GM12878 (cell line): ENCODE measurements around the gene DUSP11. TPM values are rescaled to one million over a fixed set of nuclear protein-coding genes. Genes with fewer than 3 reads are reported as not detected.

Experiments
- ASH2L ChIP-seq: fragments of 300-600, 200-600 bp; sonication (generic); IDR thresholded peaks from 2 replicates; pipeline ENCODE4 v1.6.1; 2017; ENCODE audit warnings: low read depth, mild to moderate bottlenecking, borderline replicate concordance
- BCLAF1 ChIP-seq: fragments of 450-650 bp; IDR thresholded peaks from 2 replicates; pipeline ENCODE4 v1.6.1; 2017; ENCODE audit warnings: antibody characterized with exemption, mild to moderate bottlenecking, moderate library complexity
- ETV6 ChIP-seq, 2 experiments: fragments of 450-650 bp in 1 of 2; IDR thresholded peaks in 1 of 2; conservative IDR thresholded peaks in 1 of 2; 2 replicates each; pipeline ENCODE4 v1.6.1; 2014; ENCODE audit warnings: antibody characterized with exemption in 1 of 2, borderline replicate concordance in 1 of 2, low read depth in 1 of 2, mild to moderate bottlenecking in 1 of 2, moderate library complexity in 1 of 2
- IRF4 ChIP-seq: IDR thresholded peaks from 2 replicates; pipeline ENCODE4 v1.6.1; 2011; ENCODE audit warnings: low read depth, low read length
- PAX8 ChIP-seq: fragments of 450-650 bp; IDR thresholded peaks from 2 replicates; pipeline ENCODE4 v1.6.1; 2017; ENCODE audit warnings: mild to moderate bottlenecking, moderate library complexity
- PRDM15 ChIP-seq: fragments of 450-650 bp; formaldehyde crosslinking; IDR thresholded peaks from 2 replicates; pipeline ENCODE4 v1.4.0; 2020; ENCODE audit warnings: mild to moderate bottlenecking, moderate library complexity
- RB1 ChIP-seq: fragments of 450-650 bp; formaldehyde crosslinking; IDR thresholded peaks from 2 replicates; pipeline ENCODE4 v1.6.1; 2017; ENCODE audit warnings: mild to moderate bottlenecking, borderline replicate concordance
- SRF ChIP-seq, 2 experiments: IDR thresholded peaks; 2 replicates each; pipeline ENCODE4 v1.6.1; 2011; ENCODE audit warnings: low read depth in 2 of 2, low read length in 2 of 2, mild to moderate bottlenecking in 1 of 2, moderate library complexity in 1 of 2
- ZBTB4 ChIP-seq: fragments of 450-650 bp; formaldehyde crosslinking; IDR thresholded peaks from 2 replicates; pipeline ENCODE4 v1.4.0; 2022; ENCODE audit warnings: mild to moderate bottlenecking, moderate library complexity
- polyA plus RNA-seq, 11 experiments: library from polyadenylated mRNA; depleted of rRNA in 4 of 11; unstranded in 6 of 11; stranded (reverse) in 5 of 11; fragments of >200 nt; fragmentation: Nextera tagmentation in 4 of 11; fragmentation: Illumina TruSeq in 1 of 11; extraction: Ambion mirVana in 4 of 11; extraction: Trizol in 1 of 11; gene quantifications; 1 replicate in 1 of 11; 2 replicates in 10 of 11; pipeline versions ENCODE4 v1.2.1 to v1.2.3, GENCODE V29; 2011 to 2016; ENCODE audit warnings: inconsistent platforms in 2 of 11, missing spikeins in 2 of 11, low read depth in 1 of 11
- total RNA-seq, 4 experiments: library from RNA; depleted of rRNA in 3 of 4; stranded (reverse); fragments of >200 nt in 3 of 4; fragmentation: Illumina TruSeq in 1 of 4; extraction: Trizol in 1 of 4; gene quantifications; 2 replicates each; pipeline versions ENCODE4 v1.2.1 to v1.2.3, GENCODE V29; 2013 to 2021

DUSP11 gene
- total and polyA plus RNA-seq, 10 of the 15 experiments (the other 5 are each of a cell fraction or from before 2014, with no cell fraction given) = 26.4 to 78.4 (median 47.9) TPM

- no peak for TF ChIP-seq ZBTB4 (CRISPR knock-in tag)
- TF ChIP-seq PAX8 = no peak
- TF ChIP-seq RB1 = no peak
- no peak for TF ChIP-seq IRF4
- no peak for TF ChIP-seq ETV6 (conservative IDR thresholded peaks at IDR 0.05 in 1 of 2, IDR thresholded peaks at IDR 0.05 in 1 of 2; ENCODE audit: borderline replicate concordance in 1 of 2, low read depth in 1 of 2)
- no peak for TF ChIP-seq SRF (IDR thresholded peaks at IDR 0.05; ENCODE audit: low read depth in 2 of 2, low read length in 2 of 2)
- no peak for TF ChIP-seq PRDM15 (CRISPR knock-in tag)
- TF ChIP-seq BCLAF1 = no peak
- no peak for TF ChIP-seq ASH2L
These were observed 40.8 kb downstream of the DUSP11 start (continued) for GRCh38 chr2:73739101-73739500.
